Breast epithelium (tissue), 3 donors: ENCODE measurements around the gene TUBA3D.
"Not testable (repeated sequence)": the region's sequence is repeated elsewhere in the genome, so short reads cannot be mapped to it uniquely, and the experiment has no call there.

ENCODE experiments used
- POLR2A ChIP-seq: fragments of 450-650 bp; IDR thresholded peaks from one replicate; pipeline ENCODE4 v1.6.1; 2016; ENCODE audit warnings: antibody characterized with exemption, mild to moderate bottlenecking, moderate library complexity
- TF ChIP-seq, protein P1 (sequence below), 3 donors: fragments of 450-650 bp; IDR thresholded peaks; one replicate each; pipeline ENCODE4 v1.5.1; 2016 to 2017; ENCODE audit warnings: antibody characterized with exemption in 3 of 3, mild to moderate bottlenecking in 3 of 3, moderate library complexity in 3 of 3

GRCh38 chr2:131495506-131495905 is 19.6 kb downstream of the TUBA3D start:
- not testable (repeated sequence) for TF ChIP-seq POLR2A
- TF ChIP-seq, protein P1, sequence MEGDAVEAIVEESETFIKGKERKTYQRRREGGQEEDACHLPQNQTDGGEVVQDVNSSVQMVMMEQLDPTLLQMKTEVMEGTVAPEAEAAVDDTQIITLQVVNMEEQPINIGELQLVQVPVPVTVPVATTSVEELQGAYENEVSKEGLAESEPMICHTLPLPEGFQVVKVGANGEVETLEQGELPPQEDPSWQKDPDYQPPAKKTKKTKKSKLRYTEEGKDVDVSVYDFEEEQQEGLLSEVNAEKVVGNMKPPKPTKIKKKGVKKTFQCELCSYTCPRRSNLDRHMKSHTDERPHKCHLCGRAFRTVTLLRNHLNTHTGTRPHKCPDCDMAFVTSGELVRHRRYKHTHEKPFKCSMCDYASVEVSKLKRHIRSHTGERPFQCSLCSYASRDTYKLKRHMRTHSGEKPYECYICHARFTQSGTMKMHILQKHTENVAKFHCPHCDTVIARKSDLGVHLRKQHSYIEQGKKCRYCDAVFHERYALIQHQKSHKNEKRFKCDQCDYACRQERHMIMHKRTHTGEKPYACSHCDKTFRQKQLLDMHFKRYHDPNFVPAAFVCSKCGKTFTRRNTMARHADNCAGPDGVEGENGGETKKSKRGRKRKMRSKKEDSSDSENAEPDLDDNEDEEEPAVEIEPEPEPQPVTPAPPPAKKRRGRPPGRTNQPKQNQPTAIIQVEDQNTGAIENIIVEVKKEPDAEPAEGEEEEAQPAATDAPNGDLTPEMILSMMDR (IDR thresholded peaks at IDR 0.05) = not testable (repeated sequence)
